Fibroblast of peridontal ligament (primary cell): Measurements from ENCODE around the gene L3MBTL3.

ENCODE experiments used
- DNase-seq: peaks from one replicate; pipeline ENCODE4 v3.0.0-alpha.2; 2010; ENCODE audit errors: extremely low read depth

Gene L3MBTL3

DNA sequence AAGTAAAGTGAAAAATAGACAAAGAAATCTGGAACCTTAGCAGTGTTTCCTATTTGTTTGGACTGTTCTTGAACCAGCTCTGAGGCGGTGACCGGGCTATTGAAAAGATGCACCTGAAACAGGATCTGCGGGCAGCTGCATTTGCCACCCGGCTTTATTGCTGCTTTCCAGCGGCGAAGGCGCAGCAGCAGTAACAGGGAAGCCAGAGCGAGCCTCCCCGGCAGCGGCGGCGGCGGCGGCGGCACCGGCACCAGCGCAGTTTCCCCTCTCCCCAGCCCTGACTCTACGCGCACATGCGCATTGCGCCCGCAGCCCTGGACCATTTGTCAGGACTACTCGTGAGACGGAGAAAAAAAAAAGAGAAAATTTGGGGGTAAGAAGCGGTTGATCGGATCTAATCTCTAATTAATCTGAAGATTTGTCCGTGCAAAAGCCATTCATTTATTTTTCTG is at the start of gene L3MBTL3:
TSS of gene L3MBTL3 (plus strand) at position 290 of the 452 bp plus-strand sequence. CDS start 24,119 bp downstream, outside the sequence.
- DNase-seq = peak; percentile 78

GRCh38 chr6:129969064-129969463 is 49.3 kb upstream of the L3MBTL3 start:
- no peak for DNase-seq

- DNase-seq = no peak
Observed at GRCh38 chr6:129976110-129976509, 42.3 kb upstream of the L3MBTL3 start.

DNA sequence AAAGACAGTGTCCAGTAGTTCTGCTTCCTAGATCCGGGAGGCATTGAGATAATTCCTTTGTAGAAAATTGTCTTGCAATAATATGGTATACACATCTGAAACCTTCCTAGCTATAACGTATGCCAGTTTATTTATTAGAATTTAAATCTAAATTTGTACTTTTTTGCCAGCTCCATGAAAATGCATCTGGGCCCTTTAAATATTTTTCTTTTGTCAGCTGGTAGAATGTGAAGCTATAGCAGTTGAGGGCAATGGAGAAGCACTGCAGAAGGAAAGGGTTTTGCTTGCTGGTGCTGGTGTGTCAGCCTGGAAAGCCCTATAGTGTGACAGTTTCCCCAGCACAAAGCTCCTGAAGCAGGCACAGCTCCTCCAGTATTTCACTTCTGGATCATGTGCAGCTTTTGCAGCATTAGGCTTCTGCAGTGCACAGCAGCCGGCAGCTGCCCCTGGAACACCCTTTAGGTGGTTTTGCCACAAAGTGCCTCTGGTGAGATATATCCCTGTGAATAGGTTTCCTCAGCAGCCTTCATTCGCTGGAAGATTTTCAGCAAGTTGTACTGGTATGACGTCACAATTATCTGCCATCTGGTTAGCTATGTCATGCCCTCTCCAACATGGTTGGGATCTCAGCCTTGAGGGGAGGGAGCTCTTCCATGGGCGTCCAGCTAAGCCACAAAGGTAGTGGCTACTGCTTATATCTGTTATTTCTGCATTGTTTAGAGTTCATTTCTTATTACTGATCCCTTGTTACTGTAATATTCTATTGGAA is 40.0 kb upstream of the L3MBTL3 start:
- no peak for DNase-seq

- DNase-seq = no peak
Observed at GRCh38 chr6:129980821-129981220, 37.6 kb upstream of the L3MBTL3 start.

DNA sequence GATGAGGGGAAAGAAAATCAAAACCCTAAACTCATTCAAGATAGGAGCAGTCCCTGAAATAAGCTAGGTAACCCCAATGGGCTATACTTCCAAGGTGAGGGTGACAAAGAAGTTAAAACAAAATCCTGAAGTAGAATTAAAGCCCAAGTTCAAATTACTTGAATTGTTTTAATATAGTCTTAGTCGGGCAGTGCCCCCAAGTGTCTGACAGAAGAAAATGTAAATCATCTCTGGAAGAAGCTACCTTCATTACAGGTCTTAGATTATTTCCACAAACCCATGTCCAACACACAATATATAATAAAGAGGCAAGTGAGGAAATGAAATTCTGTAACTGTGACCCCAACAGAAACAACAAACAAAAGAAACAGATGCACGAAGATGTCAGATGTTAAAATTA is 36.8 kb upstream of the L3MBTL3 start:
- DNase-seq = peak; percentile 46

GRCh38 chr6:129989396-129989795 is 29.0 kb upstream of the L3MBTL3 start:
- no peak for DNase-seq

GRCh38 chr6:129992881-129993280 is 25.5 kb upstream of the L3MBTL3 start:
- no peak for DNase-seq

DNA sequence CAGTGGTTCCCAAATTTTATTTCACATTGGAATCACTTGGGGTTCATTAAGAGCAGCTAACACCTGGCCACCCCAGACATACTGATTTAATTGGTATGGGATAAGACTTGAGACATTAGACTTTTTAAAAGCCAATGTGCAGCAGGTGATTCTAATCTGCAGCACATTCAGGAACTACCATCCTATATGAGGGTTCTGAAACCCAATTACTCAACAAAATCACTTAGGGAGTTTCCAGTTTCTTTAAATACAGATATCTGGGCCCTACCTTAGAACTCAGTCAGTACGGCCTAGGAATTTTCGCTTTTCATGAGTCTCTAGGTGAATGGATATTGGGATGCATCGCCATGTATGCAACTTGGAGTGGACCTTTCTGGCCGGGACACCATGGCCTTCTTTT is 24.0 kb upstream of the L3MBTL3 start:
- DNase-seq = no peak

GRCh38 chr6:129996387-129996786 is 22.0 kb upstream of the L3MBTL3 start:
- DNase-seq = peak; percentile 45

DNA sequence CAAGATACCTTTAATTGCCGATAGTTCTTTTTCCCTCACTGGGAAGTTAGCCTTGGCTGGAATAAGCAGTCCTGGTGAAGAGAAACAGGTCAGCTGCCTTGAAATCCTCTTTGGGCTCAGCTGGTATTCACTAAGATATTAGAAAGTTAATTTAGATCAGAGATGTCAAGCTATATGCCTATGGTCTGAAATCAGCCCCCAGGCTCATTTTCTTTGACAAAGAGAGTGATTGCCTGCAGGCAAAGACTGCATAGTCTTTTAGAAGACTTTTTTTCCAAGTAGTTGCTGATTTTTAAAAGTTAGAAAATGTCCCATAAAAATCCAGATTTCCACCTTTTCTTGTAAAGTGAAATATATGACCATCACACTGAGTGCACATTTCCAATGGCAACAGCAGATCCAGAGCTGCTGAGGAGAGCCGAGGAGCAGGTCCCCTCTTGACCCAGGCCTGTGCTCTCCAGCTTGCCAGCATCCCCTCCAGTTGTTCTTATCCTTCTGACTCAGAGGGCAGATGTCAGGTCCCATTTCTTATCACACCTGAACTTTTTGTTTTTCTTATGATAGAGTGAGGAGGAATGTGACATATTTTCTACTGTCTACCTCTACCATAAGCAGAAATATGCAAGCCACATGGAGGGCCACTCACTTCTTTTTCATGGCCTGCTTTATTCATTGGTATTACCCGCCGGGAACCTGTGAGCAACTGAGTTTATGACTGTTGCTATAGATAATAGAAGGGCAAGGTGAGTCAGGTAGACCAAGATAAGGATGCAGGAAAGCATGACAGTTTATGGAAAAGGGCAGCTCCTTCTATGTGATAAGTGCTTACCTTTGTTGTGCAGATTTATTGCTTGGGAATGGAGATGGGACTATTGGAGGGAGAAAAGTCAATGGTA is 17.6 kb upstream of the L3MBTL3 start:
- no peak for DNase-seq

DNA sequence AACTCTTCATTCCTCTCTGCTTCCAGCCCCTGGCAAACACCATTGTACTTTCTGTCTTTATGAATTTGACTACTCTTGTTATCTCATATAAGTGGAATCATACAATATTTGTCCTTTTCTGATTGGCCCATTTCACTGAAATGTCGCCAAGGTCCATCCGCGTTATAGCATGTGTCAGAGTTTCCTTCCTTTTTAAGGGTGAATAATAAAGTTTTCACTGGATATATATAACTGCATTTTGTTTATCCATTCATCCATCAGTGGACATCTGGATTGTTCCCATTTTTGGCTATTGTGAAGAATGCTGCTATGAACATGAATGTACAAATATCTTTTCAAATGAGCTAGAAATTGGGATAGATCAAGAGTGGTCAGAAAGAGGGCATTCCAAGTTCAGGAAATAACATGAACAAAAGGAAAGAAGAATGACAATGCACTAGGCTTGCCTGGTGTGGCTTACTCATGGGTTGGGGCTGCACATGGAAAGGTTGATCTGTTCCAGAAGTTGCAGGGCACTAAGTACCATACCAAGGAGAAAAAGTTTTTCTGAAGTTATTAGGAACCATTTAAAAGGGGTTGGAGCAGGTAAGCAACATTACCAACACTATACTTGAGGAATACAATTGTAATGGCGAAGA is 10.0 kb upstream of the L3MBTL3 start:
- DNase-seq = no peak

GRCh38 chr6:130009146-130009545 is 9.2 kb upstream of the L3MBTL3 start:
- no peak for DNase-seq

- DNase-seq = no peak
Observed at GRCh38 chr6:130010387-130010786, 8.0 kb upstream of the L3MBTL3 start.

DNA sequence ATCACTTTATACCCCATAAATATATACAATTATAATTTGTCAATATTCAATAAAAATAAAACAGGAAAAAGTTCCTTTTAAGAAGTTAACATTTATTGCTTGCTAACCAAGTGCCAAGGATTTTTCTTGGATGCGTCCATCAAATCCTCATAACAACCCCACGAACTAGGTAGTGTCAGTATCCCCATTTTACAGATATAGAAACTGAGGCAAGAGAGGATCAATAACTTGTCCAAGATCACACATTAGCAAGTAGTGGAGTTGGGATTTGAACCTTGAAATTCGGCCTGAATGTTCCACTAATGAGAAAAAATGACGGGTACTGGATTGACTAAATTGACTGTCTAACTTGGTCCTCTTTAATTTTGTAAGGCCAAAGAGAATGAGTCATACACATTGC is 5.7 kb upstream of the L3MBTL3 start:
- DNase-seq = no peak

DNA sequence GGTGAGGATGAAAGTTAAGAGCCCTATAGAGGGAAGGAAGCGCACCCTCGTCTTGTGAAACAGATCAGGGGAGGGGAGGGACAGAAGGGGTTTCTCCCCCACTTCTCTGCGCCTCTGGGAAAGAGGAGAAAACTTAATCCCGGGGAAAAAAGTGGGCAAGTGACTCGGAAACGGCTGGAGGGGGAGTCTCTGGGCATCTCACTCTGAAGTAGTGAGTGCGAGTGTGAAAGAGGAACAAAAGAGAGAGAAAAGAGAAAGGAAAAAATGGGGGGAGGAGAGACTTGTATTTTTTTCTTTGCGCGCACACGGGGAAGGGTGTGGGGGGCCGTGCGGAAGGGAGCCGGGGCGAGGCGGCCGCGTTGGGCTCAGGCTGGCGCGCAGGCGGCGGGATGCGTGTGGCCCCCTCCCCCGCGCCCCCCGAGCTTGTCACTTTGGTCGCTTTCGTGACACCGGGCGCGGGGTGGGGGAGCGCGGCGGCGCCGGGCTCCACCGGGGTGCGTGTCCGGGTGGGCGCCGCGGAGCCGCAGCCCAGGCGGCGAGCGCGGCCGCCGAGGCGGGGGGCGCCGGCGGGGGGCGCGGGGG is 454 bp downstream of the L3MBTL3 start:
- DNase-seq = no peak

- DNase-seq = no peak
Observed at GRCh38 chr6:130019326-130020072, 1.1 kb downstream of the L3MBTL3 start.

DNA sequence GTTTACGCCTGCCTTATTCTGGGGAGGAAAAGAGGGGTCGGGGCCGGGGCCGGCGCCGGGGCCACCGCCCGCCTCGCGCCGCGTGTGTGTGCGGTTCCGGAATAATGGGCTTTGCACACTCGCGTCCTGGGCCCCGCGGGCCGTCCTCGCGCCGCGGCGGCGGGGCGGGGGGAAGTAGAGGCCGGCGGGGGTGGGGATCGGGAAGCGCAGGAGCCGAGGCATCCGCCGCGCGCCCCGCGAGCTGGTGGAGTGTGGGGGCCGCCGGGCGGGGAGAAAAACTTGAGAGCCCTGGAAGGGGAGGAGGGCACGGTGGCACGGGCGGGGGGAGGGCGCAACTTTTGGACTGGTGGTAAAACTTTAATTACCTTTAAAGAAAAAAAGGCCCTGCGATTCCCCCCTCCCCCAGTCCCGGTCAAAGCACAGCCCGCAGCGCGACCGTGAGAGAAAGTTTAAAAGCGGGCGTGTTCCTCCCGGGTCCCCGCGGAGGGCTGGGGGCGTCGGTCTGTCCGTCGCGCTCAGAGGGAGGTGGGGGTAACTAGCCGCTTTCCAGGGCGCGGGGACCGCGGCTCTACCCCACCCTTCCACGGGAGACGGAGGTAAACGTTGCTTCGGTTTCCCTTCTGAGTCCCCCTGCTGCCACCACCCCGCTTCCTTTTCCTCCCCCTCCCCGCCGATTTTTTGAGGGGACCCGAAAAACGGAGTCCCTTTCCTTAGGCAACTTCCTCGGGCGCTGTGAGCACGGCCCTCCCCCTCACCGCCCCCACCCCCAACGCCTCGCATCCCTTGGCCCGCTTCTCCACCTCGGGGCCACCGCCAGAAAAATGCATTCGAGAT is 1.9 kb downstream of the L3MBTL3 start:
- no peak for DNase-seq

DNA sequence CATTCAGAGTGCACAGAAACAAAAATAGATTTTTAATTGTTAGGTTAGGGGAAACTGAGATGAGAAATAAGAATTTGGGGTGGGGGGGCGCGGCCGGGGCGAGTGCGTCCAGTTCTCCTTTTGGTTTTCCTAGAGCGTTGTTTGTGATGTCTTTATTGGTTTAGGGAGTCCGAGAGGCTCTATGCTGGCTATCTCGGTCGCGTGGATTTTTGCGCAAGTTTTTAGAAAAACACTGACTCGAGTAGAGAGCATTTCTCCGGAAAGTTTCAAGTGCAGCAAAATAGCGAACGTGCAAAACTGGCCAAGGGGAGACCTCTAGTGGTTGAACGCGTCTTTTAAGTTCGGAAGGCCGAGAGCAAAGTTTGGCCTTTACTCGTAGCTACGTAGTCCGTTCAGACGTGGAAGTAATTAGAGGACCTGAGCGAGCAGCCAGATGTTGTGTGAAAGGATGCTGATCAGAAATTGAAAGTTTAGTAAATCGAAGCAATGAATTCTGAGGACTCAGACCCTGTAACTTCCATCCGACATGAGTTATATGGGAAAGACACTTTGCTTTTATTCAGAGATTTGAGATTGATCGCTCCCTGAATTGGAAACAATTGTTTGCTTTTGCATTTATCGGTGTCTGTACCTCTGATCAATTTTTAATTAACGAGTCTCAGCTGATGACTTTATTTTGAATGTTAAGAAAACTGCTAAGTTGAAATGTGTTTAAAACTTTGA is 2.7 kb downstream of the L3MBTL3 start:
- DNase-seq = peak; percentile 98

- DNase-seq = peak; percentile 52
Observed at GRCh38 chr6:130026859-130027258, 8.5 kb downstream of the L3MBTL3 start.
